Activated gamma-delta T cell treated with Interleukin-2 at 50 U/mL for 16 hours (primary cell): ENCODE data around the gene SLC38A2.

Source experiments
- DNase-seq: peaks from one replicate; pipeline ENCODE4 v3.0.0-alpha.2; 2020

SLC38A2 gene

GRCh38 chr12:46391630-46392029 lies 19.1 kb upstream of the SLC38A2 start:
- no peak for DNase-seq

DNA sequence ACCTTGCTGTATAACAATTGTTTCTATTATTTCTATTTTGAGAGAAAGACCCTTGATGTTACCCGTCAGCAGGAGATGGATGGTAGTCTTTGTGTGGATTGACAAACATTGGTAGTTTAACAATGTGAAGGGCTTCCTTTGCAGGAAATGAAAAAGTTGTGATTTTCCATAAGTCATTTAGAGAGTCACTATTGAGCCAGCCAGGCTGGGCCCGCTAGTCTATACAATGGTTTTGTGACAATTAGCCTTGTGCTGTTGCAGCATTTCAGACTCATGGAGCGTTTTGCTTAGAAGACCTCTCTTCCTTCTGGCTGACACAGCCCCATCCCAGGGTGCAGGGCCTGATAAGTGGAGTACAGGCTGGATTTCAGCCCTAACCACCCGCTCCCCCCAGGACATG lies 18.3 kb upstream of the SLC38A2 start:
- DNase-seq: no peak

- DNase-seq: no peak
These were observed 17.7 kb upstream of the SLC38A2 start for GRCh38 chr12:46390304-46390703.

DNA sequence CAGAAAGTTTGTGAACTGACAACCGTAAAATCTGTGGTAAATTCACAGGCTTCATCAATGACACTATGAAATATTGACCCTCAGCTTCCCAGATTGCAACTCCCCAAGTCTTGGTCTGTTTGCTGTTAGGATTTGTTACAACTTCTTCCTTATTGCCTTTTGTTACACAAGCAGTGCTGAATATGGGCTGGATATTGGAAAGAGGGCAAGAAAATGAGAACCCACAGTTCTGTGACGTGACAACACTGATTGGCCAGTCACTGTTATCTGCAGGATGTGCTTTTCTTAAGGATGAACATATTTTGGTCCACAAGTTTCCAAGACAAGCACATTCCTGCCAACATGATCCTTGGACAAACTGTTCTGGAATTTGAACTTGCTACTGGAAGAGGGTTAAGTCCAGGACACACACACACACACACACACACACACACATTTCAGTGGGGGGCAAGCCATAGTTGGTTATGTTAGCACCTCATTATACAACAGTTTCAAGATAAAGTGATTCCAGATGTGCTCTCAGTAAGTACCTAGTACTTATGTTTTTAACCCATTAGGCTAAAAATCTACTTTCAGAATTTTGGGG lies 16.6 kb upstream of the SLC38A2 start:
- DNase-seq: no peak

- no peak for DNase-seq
These were observed 16.0 kb upstream of the SLC38A2 start for GRCh38 chr12:46388427-46389021.

- no peak for DNase-seq
These were observed 15.1 kb upstream of the SLC38A2 start for GRCh38 chr12:46387670-46388069.

DNA sequence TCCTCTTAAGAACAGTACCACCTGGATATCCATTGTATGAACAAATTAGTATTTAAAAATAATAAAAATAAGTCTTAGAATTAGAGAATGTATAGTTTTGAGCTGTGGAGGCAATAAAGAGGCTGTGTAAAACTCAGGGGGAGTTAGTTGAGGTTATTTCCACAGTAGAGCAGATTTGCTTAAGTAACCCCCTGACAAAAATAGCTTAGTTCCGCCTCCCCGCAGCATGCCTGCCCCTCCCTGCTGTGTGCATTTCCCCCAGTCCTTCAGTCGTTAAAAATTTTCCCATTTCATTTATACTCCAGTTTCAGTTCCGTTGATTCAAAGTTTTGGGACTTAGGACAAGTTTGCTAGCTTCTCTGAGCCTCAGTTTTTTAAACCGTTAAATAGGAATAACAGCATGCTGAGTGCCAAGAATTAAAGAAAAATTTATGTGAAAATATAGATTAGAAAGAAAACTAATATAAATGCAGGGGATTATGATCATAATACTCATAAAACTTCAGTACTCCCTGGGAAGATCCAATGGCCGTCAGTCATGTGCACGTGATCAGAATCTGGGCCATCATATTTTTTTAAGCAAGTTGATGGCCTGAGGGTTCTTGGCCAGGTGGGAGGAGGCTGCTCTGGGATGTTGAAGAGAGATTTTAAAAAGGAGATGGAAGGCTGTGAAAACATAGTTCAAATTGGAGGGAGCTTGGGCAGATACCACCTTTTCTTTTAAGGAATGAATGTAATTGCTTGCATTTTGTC lies 14.5 kb upstream of the SLC38A2 start:
- no peak for DNase-seq

DNA sequence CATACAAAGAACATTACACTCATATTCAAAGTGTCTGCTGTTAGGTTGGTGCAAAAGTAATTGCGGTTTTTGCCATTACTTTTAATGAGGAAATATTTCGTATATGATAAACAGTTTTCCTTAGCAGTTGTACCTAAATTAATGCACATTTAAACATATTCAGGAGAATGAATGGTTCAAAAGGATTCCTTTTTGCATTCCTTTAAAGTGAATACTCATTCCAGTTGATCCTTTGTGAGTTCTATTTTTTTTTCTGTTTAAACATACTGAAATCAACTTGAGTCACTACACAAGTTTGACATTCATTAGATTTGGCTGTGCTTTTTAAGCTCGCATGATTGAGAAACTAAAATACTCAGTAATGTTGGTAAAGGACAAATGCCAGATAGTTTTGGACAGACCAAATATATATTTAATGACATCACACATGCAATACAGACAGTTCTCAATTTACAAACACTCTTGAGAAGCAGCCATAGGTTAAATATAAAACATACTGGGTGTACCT lies 13.8 kb upstream of the SLC38A2 start:
- no peak for DNase-seq

GRCh38 chr12:46385438-46385837 lies 12.9 kb upstream of the SLC38A2 start:
- DNase-seq: no peak

DNA sequence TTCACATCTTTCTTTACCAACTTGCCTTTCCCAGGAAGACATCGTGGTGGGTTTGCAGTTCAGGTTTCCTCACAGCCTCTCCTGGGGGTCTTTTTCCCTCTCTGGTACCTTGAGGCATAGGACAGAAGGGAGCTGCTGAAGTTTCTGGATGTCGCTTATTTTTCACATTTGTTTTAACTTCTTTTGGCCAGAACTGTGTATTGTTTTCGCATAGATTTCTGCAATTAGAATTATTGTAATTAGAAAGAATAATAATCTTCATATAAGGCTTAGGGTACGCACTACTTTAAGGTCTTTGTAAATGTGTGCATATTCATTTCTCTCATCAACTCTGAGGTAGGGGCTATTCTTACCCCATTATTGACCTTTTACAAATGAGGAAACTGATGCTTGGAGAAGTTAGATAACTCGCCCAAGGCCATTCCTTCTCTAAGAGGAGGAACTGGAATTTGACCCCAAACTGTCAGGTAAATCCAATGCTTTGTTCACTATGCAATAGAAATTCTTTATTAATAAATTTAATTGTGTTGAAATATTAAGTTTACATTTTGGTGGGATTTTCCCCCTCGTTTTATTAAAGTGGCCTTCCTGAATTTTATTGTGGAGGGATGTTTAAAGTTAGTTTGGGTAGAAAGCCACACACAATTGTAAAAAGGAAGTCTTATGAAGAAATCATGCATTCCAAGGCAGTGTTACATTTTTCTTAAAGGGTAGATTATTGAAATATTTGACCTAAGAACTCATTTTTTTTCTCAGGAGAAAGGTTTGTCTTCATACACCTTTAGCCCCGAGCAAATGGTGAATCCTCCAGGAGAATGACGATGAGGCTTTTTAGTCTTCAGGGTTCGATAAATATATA lies 12.1 kb upstream of the SLC38A2 start:
- no peak for DNase-seq

DNA sequence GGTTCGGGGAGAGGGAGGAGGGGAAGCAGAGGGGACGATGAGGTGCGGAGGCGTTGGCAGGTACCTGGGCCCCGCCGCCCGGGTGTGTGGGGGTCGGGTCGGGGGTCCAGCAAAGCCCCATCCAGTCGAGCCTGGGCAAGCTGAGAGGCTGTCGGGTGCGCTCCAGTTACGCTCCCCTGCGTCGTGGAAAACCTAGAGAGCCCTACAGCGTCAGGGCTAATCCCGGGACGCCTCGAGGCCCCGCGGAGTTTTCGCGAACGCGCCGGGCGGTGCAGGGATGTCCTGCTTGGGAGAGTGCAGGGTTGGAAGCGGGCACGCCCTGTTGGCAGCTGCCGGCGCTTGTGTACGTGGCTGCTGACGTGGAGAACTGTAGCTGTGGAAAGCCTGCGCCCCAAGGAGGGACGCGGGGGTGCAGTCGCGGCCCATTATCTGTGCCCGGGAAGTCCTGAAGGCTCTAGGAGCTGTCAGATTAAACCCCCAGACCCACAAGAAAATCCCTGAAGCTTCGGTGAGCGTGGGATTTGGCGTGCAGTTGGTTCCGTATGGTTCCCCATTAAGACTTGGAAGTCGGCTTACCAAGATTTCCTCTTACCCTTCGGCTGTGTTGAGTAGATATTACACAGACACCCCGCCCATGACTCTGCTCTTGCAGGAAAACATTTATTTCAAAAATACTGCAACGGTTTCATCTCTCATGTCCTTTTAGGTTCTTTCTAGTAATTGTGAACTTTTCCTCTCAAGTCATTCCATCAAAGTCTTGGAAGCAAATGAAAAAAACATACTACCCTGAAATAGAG lies 11.3 kb upstream of the SLC38A2 start:
- peak; percentile 58 for DNase-seq

- DNase-seq: peak; percentile 87
These were observed 10.5 kb upstream of the SLC38A2 start for GRCh38 chr12:46382964-46383653.

DNA sequence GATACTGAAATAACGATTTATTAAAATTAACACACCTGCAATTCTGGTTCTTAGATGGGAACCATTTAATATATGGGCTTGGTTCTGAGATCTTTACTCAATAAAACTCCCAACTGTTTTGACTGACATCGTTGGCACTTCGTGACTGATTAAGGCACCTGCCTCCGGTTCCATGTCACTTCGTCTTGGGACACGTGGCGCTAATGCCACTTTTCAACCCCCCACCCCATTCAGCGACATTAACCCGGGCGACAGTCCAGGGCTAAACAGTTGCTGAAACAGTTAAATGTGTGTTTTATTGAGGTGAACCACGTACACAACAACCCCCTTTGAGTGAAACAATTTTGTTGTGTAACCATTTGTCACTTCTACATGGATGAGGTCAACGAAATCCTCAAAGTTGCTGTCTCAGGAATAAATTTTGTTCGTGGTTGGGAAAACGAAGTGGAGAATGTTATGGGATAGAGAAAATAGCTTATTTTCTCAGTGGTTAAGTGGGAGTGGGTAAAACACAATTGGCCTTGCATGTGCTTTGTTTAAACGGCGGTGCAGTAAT lies 9.9 kb upstream of the SLC38A2 start:
- DNase-seq: no peak

DNA sequence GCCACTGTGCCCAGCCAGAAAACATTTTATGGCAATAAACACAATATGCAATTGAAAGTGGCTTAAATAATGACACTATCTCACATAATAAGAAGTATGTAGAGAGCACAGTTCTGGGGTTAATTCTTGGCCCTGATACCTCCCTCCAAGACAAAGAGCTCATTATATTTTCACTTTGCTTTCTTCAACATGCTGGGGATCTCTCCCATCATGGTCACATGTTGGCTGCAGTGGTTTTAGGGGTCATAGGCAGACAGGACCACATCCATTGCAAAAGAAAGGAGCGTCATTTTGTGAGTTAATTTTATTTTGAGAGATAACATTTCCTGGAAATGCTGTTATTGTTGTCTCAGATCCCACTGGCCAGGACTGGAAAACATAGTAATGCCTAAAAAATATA lies 8.3 kb upstream of the SLC38A2 start:
- DNase-seq: no peak

GRCh38 chr12:46380022-46380796 lies 7.6 kb upstream of the SLC38A2 start:
- no peak for DNase-seq

DNA sequence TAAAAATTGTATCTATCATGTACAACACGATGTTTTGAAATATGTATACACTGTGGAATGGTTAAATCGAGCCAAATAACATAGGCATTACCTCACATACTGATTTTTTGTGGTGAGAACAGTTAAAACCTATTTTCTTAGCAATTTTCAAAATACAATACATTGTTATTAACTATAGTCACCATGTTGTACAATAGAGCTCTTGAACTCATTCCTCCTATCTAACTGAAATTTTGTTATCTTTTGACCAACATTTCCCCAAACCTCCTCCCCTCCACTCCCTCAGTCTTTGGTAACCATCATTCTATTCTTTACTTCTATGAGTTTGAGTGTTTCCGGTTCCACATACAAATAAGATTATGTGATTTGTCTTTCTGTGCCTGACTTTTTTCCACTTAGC lies 6.8 kb upstream of the SLC38A2 start:
- no peak for DNase-seq

GRCh38 chr12:46378530-46378929 lies 6.0 kb upstream of the SLC38A2 start:
- DNase-seq: no peak

DNA sequence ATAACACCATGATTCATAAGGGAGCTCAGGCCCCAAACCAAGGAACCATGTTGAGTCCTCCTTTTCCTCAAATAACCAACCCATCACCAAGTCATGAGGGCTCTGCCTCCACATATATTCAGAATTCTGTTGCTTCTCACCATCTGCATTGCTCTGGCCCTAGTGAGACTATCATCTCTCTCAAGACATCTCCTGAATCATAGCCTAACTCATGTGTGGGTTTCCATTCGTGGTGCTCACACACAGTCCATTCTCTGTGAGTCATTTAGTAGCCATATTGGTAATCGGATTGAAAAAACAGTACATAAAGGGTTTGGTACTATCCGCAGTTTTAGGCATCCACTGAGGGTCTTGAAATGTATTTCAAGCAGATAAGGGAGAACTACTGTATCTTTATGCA lies 5.1 kb upstream of the SLC38A2 start:
- no peak for DNase-seq

DNA sequence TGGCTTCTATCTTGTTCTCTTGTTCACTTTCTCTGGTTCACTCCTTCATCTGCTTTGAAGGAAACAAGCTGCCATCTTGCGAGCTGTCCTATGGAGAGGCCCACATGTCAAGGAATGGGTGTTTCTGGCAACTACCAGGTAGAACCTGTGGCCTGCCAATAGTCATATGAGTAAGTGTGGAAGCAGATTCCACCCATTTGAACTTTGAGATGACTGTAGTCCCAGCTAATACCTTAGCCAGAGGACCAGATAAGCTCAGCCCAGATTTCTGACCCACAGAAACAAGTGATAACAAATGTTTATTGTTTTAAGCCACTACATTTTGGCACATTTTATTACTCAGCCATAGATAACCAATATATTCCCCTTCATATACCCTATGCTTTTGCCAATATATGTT lies 4.0 kb upstream of the SLC38A2 start:
- no peak for DNase-seq

DNA sequence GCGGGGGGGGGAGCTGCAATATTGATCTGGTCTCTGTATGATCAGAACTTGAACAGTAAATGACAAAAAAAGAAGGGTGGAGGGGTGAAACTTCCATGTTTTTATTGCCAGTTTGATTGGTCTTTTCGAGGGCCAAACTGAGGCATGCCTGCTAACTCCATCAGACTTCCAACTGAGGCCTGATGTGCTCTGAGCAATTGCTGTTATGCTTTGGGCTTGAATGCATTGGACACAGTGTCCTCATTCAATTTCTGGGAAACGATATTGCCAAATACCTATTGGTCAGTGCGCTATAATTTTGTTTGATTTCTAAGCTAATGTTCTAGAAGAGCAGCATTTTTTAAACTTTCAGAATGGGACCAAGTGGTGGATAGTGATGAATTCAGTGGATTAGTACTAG lies 2.1 kb upstream of the SLC38A2 start:
- no peak for DNase-seq

DNA sequence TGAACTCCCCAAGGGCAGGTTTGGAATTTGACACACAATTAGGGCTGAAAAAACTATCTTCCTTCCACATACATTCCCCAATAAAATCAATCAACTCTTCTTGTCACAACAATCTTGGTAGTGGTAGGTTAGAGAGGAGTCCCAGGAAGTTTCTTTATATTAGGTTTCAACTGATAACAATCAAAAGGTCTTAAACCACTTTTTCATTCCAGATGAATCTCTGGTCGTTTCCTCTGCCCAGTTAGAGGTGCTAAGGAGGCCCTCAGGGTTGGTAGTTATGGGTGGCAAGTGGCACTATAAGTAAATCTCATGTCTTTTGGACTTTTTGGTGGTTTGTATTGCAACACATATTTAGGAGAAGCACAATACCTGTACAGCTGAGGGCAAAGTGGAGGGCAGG lies 1.7 kb upstream of the SLC38A2 start:
- DNase-seq: no peak
